Stomach (tissue), 9 donors: Measurements from ENCODE around the gene RAMP1. TPM values are rescaled to one million over a fixed set of nuclear protein-coding genes. Genes with fewer than 3 reads are reported as not detected.

ENCODE experiments used
- DNase-seq, 2 donors: peaks; one replicate each; pipeline versions ENCODE4 v3.0.0 to v3.0.0-alpha.2; 2013 to 2019
- H3K27ac ChIP-seq, 5 donors: fragments of 200-600 bp in 4 of 5; sonication (generic) in 4 of 5; one replicate each; pipeline ENCODE4 v1.5.1; 2013 to 2019; ENCODE audit warnings: mild to moderate bottlenecking in 1 of 5, moderate library complexity in 1 of 5
- H3K27me3 ChIP-seq, 3 donors: fragments of 200-600 bp; sonication (generic); one replicate each; pipeline ENCODE4 v1.5.1; 2017 to 2019; ENCODE audit warnings: mixed run types in 1 of 3
- H3K36me3 ChIP-seq, 4 donors: fragments of 200-600 bp; sonication (generic); 1 replicate in 3 of 4; 2 replicates in 1 of 4; pipeline ENCODE4 v1.5.1; 2016 to 2019
- H3K4me1 ChIP-seq, 4 donors: fragments of 200-600 bp; sonication (generic); one replicate each; pipeline ENCODE4 v1.5.1; 2016 to 2019
- H3K4me3 ChIP-seq, 4 donors: fragments of 200-600 bp; sonication (generic) in 3 of 4; one replicate each; pipeline ENCODE4 v1.5.1; 2016 to 2019; ENCODE audit warnings: mild to moderate bottlenecking in 1 of 4
- H3K9me3 ChIP-seq, 4 donors: fragments of 200-600 bp; sonication (generic); one replicate each; pipeline ENCODE4 v1.5.1; 2016 to 2019
- CTCF ChIP-seq, 7 experiments: fragments of 450-650 bp in 4 of 7; fragments of 200-600 bp in 3 of 7; sonication (generic) in 3 of 7; IDR thresholded peaks; one replicate each; pipeline ENCODE4 v1.5.1; 2016 to 2019; ENCODE audit warnings: antibody characterized with exemption in 7 of 7, control low read depth in 2 of 7, mild to moderate bottlenecking in 1 of 7
- EP300 ChIP-seq: sonication (generic); formaldehyde crosslinking; IDR thresholded peaks from one replicate; pipeline ENCODE4 v1.6.1; 2017; ENCODE audit warnings: antibody characterized with exemption
- POLR2A ChIP-seq, 4 donors: fragments of 450-650 bp; IDR thresholded peaks; one replicate each; pipeline ENCODE4 v1.6.1; 2016; ENCODE audit warnings: antibody characterized with exemption in 4 of 4, control low read depth in 2 of 4, mild to moderate bottlenecking in 1 of 4, moderate library complexity in 1 of 4
- POLR2AphosphoS5 ChIP-seq, 3 donors: sonication (generic); formaldehyde crosslinking; IDR thresholded peaks; one replicate each; pipeline ENCODE4 v1.6.1; 2016; ENCODE audit warnings: antibody characterized with exemption in 3 of 3
- WGBS, 5 donors: extraction: QIAGEN DNeasy Blood & Tissue Kit in 3 of 5; methylation state at CpG; one replicate each; pipeline versions ENCODE4 v1.1.5 to v1.1.7; 2013 to 2018; 5-methylcytosine and 5-hydroxymethylcytosine counted together
- intact Hi-C: fragments of 100-400 bp; cut with DNase I; formaldehyde crosslinking; loops from one replicate; pipeline ENCODE4 v1.15.1; 2023; ENCODE audit warnings: low total_unique reads
- polyA plus RNA-seq, 3 donors: library from polyadenylated mRNA; stranded (reverse); fragments of 200-250 nt; gene quantifications; one replicate each; pipeline ENCODE4 v1.2.3, GENCODE V29; 2013
- small RNA-seq, 4 donors: library from RNA; depleted of rRNA; stranded (forward); fragments of <200 nt; gene quantifications; one replicate each; pipeline ENCODE3, GENCODE V24; 2016
- total RNA-seq, 5 donors: library from RNA; depleted of rRNA; stranded (reverse); fragments of >200 nt; gene quantifications; one replicate each; pipeline versions ENCODE4 v1.1.0 to v1.2.3, GENCODE V29; 2014 to 2016
- donor health status: healthy with polysubstance abuse.
- donor health status: Bipolar disorder and iron deficiency.
- donor health status: healthy.

The RAMP1 gene
- total and polyA plus RNA-seq, 8 donors = 0.87 to 113 (median 31.8) TPM

- intact Hi-C loops = no loop called here
- TF ChIP-seq EP300 = no peak
- no peak for TF ChIP-seq POLR2A (IDR thresholded peaks at IDR 0.05)
- no peak for TF ChIP-seq CTCF (IDR thresholded peaks at IDR 0.05)
- TF ChIP-seq POLR2AphosphoS5 (IDR thresholded peaks at IDR 0.05) = no peak
- Histone ChIP-seq H3K27me3 (peaks cover 5 to 49% (median 16%) of the 10 kb centered on the region in 3 donors), H3K36me3 (no peaks in the 10 kb centered on the region), H3K27ac (no peak overlapping the region), H3K4me3 (no peak overlapping the region), H3K9me3 (no peaks in the 10 kb centered on the region), H3K4me1 (peaks cover 8 to 13% (median 10%) of the 10 kb centered on the region in 4 donors)
- 77 to 85% (median 82%) methylated on average over 2 of the region's 2 CpGs for WGBS, 5 donors
- DNase-seq = no peak
Measured at GRCh38 chr2:237952851-237953250, 93.4 kb downstream of the RAMP1 start.

DNA sequence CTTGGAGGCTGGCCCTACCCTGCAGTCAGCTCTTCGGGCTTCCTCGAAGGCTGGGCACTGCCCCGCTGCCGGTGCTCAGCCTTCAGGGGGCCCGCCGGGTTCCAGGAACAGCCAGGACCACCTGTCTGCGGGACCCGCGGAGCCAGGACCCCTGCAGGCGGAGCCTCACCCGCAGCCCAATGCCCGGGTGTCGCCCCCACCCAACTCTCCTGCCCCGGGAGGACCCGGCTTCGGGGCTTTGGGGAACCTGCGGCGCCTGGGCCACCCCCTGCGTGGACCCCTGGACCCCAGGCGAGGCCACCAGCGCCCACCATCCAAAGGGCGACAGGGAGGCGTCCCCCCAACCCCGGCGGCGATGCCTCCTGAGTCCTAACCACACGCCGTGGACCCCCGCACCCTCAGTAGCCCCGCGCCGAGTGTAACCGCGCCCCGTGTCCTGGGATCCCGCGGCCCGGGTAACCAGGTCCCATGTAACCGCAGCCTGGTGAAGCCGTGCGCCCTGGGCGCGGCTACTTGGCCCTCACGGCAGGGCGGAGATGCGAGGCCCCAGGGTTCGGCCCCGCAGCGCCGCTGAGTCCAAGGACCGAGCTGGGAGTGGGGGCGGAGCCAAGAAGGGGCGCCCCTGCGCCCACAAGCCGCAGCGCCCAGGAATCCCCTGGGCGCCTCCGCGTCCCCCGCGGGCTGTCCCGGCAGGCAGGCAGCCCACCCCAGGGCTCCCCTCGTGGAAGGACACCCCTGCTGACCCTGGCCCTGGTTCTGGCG is 96.4 kb downstream of the RAMP1 start:
- peaks cover 5 to 42% (median 16%) of the 10 kb centered on the region in 3 donors for H3K27me3 ChIP-seq
- 10 to 13% (median 11%) methylated on average over 8 to 64 of the region's 64 CpGs for WGBS, 5 donors

GRCh38 chr2:237956402-237956736 is 96.9 kb downstream of the RAMP1 start:
- peaks cover 0 to 2% (median under 1%) of the 10 kb centered on the region in 4 donors for H3K9me3 ChIP-seq
- TF ChIP-seq EP300 = no peak
- TF ChIP-seq CTCF (IDR thresholded peaks at IDR 0.05) = no peak
- no peak for TF ChIP-seq POLR2A (IDR thresholded peaks at IDR 0.05)
- no peak for TF ChIP-seq POLR2AphosphoS5 (IDR thresholded peaks at IDR 0.05)
- peaks cover 5 to 42% (median 16%) of the 10 kb centered on the region in 3 donors for H3K27me3 ChIP-seq
- peaks cover 8 to 13% (median 10%) of the 10 kb centered on the region in 4 donors for H3K4me1 ChIP-seq
- WGBS, 5 donors = 14 to 63% (median 30%) methylated on average over 3 to 23 of the region's 23 CpGs
- peak overlapping the region; percentile 11 to 38 (median 20) for H3K4me3 ChIP-seq
- peak in 1 of 2 donors; percentile 26 for DNase-seq
- no peaks in the 10 kb centered on the region for H3K36me3 ChIP-seq
- no peak overlapping the region for H3K27ac ChIP-seq
- intact Hi-C loops = no loop called here

More for the DNA sequence above, 96.4 kb downstream of the RAMP1 start:
- DNase-seq = peak in 1 of 2 donors; percentile 61
- no peaks in the 10 kb centered on the region for H3K9me3 ChIP-seq
- H3K4me1 ChIP-seq = peaks cover 8 to 13% (median 10%) of the 10 kb centered on the region in 4 donors
- TF ChIP-seq EP300 (no peak), POLR2AphosphoS5 (IDR thresholded peaks at IDR 0.05) (no peak), POLR2A (IDR thresholded peaks at IDR 0.05) (no peak), CTCF (IDR thresholded peaks at IDR 0.05) (no peak)
- H3K36me3 ChIP-seq = no peaks in the 10 kb centered on the region
- intact Hi-C loops = no loop called here
- H3K4me3 ChIP-seq = peak overlapping the region; percentile 11 to 38 (median 20)
- H3K27ac ChIP-seq = no peak overlapping the region

DNA sequence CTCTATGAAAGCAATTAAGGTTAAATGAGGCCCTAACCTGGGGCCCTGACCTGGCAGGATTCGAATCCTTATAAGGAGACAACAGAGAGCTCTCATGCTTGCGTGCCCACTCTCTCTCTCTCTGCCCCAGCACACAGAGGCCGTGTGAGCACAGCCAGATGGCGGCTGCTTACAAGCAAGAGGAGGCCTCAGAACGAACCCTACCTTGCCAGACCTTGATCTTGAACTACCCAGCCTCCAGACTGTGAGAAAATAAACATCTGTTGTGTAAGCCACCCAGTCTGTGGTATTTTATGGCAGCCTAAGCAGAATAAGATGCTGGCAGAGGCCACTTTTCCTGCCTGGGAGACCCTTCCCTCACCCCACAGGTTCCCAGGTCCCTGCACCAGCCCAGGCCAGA is 102.2 kb downstream of the RAMP1 start:
- Histone ChIP-seq H3K27ac (no peak overlapping the region), H3K27me3 (peaks cover 0 to 4% (median 1%) of the 10 kb centered on the region in 3 donors), H3K4me1 (peaks cover 5 to 10% (median 7%) of the 10 kb centered on the region in 4 donors), H3K36me3 (no peaks in the 10 kb centered on the region), H3K9me3 (peaks cover 0 to 22% (median 17%) of the 10 kb centered on the region in 4 donors), H3K4me3 (no peak overlapping the region)
- intact Hi-C loops = no loop called here
- DNase-seq = no peak
- no peak for TF ChIP-seq POLR2A (IDR thresholded peaks at IDR 0.05)
- no peak for TF ChIP-seq POLR2AphosphoS5 (IDR thresholded peaks at IDR 0.05)
- TF ChIP-seq EP300 = no peak
- TF ChIP-seq CTCF (IDR thresholded peaks at IDR 0.05) = no peak
- WGBS, 5 donors = 76 to 89% (median 88%) methylated on average over 5 of the region's 5 CpGs

Small RNA genes within 50 kb of the gene (small RNA-seq; reads per million reads assigned to genes)
- gene RF00157 = 0 to 0.08 (median 0) reads per million in 4 donors

Other genes starting within 250 kb of the RAMP1 start
- 100 to 1,000 TPM; 126 to 201 (median 152) TPM for gene LRRFIP1, start 232.0 kb upstream of the RAMP1 start, total RNA-seq
- gene LRRFIP1, start 232.0 kb upstream of the RAMP1 start, polyA plus RNA-seq = 10 to 100 TPM; 31.6 to 43.7 (median 40.6) TPM
- 1 to 10 TPM in 3 of 5 donors, under 1 TPM in 1, not detected in 1; under 0.01 to 2.4 (median 1.9) TPM for gene RBM44, start 60.8 kb upstream of the RAMP1 start, total RNA-seq
- gene RBM44, start 60.8 kb upstream of the RAMP1 start, polyA plus RNA-seq = under 1 TPM in 1 of 3 donors, not detected in 2; 0.35 TPM
- 10 to 100 TPM in 3 of 5 donors, 1 to 10 TPM in 1, not detected in 1; 6.4 to 87.0 (median 28.8) TPM for gene UBE2F, start 107.4 kb downstream of the RAMP1 start, total RNA-seq
- 10 to 100 TPM; 44.9 to 63.1 (median 60.2) TPM for gene UBE2F, start 107.4 kb downstream of the RAMP1 start, polyA plus RNA-seq
- gene SCLY, start 201.4 kb downstream of the RAMP1 start, total RNA-seq = 10 to 100 TPM in 4 of 5 donors, 1 to 10 TPM in 1; 7.2 to 12.8 (median 12.1) TPM
- 10 to 100 TPM in 1 of 3 donors, 1 to 10 TPM in 2; 5.4 to 11.3 (median 9.9) TPM for gene SCLY, start 201.4 kb downstream of the RAMP1 start, polyA plus RNA-seq
- gene ESPNL, start 240.7 kb downstream of the RAMP1 start, total RNA-seq = 1 to 10 TPM in 1 of 5 donors, under 1 TPM in 1, not detected in 3; 0.73 to 1.3 TPM
- gene ESPNL, start 240.7 kb downstream of the RAMP1 start, polyA plus RNA-seq = under 1 TPM; 0.05 to 0.31 (median 0.25) TPM